ENCODE measurements around the gene DUSP16. TPM values are rescaled to one million over a fixed set of nuclear protein-coding genes. Genes with fewer than 3 reads are reported as not detected.

Gene DUSP16
- 6.6 and 7.8 TPM in 2 replicates for total RNA-seq

GRCh38 chr12:12562585-12563261 lies at the start of gene DUSP16:
Gene DUSP16 (minus strand): TSS chr12:12562863. CDS start chr12:12521098, 41,765 bp downstream.

GRCh38 chr12:12611512-12612306 lies 49.0 kb upstream of the DUSP16 start, which contains the start of gene CREBL2:
Gene CREBL2 (plus strand): TSS chr12:12611876. CDS start chr12:12612173, 297 bp downstream.

Other genes with a start within 250 kb of the DUSP16 start
- gene MANSC1, start 212.6 kb downstream of the DUSP16 start, total RNA-seq = 4.2 and 6.8 TPM in 2 replicates
- 15.4 and 17.3 TPM in 2 replicates for gene BORCS5, start 205.8 kb downstream of the DUSP16 start, total RNA-seq
- gene CREBL2, start 49.0 kb upstream of the DUSP16 start, total RNA-seq = 48.3 and 48.9 TPM in 2 replicates
- 0.12 and 0.40 TPM in 2 replicates for gene GPR19, start 133.3 kb upstream of the DUSP16 start, total RNA-seq
- 42.8 and 44.7 TPM in 2 replicates for gene CDKN1B, start 154.5 kb upstream of the DUSP16 start, total RNA-seq
- 10.6 and 17.8 TPM in 2 replicates for gene APOLD1, start 222.8 kb upstream of the DUSP16 start, total RNA-seq

All from aortic smooth muscle cell (primary cell).